HepG2 (cell line): ENCODE data around the gene TVP23A. TPM values are rescaled to one million over a fixed set of nuclear protein-coding genes. Genes with fewer than 3 reads are reported as not detected.

Experiments used
- CBX2 ChIP-seq, 2 experiments: fragments of 200-600 bp in 1 of 2; sonication (generic); formaldehyde crosslinking in 1 of 2; IDR thresholded peaks; 2 replicates each; pipeline versions ENCODE4 v1.7.0 to v1.8.1; 2018 to 2022; ENCODE audit warnings: low read depth in 2 of 2, low read length in 1 of 2, mild to moderate bottlenecking in 1 of 2, missing genetic modification reagents in 1 of 2
- ELF4 ChIP-seq: sonication (generic); formaldehyde crosslinking; IDR thresholded peaks from 2 replicates; pipeline ENCODE4 v1.5.0; 2020; ENCODE audit warnings: missing genetic modification reagents, mild to moderate bottlenecking, moderate library complexity, borderline replicate concordance
- ETV6 ChIP-seq: sonication (generic); formaldehyde crosslinking; conservative IDR thresholded peaks from 2 replicates; pipeline ENCODE4 v1.4.0; 2020; ENCODE audit warnings: missing genetic modification reagents
- FOXK2 ChIP-seq: fragments of 450-650 bp; IDR thresholded peaks from 2 replicates; pipeline ENCODE4 v1.6.1; 2016
- ISX ChIP-seq: sonication (generic); formaldehyde crosslinking; conservative IDR thresholded peaks from 2 replicates; pipeline ENCODE4 v1.5.0; 2020; ENCODE audit warnings: missing genetic modification reagents
- KDM5B ChIP-seq: sonication (generic); formaldehyde crosslinking; IDR thresholded peaks from 2 replicates; pipeline ENCODE4 v1.4.0; 2020; ENCODE audit warnings: missing genetic modification reagents, mild to moderate bottlenecking, borderline replicate concordance
- MIER3 ChIP-seq: IDR thresholded peaks from 2 replicates; pipeline ENCODE4 v1.6.1; 2016; ENCODE audit warnings: missing compliant biosample characterization, borderline replicate concordance
- NFE2L1 ChIP-seq: sonication (generic); formaldehyde crosslinking; IDR thresholded peaks from 2 replicates; pipeline ENCODE4 v1.4.0; 2020; ENCODE audit warnings: missing genetic modification reagents, mild to moderate bottlenecking, borderline replicate concordance
- NRL ChIP-seq: sonication (generic); formaldehyde crosslinking; IDR thresholded peaks from 2 replicates; pipeline ENCODE4 v1.5.0; 2020; ENCODE audit warnings: missing genetic modification reagents, mild to moderate bottlenecking, moderate library complexity, borderline replicate concordance
- PATZ1 ChIP-seq: sonication (generic); formaldehyde crosslinking; IDR thresholded peaks from 2 replicates; pipeline ENCODE4 v1.4.0; 2020; ENCODE audit warnings: missing genetic modification reagents
- PCBP2 ChIP-seq: fragments of 200-400 bp; formaldehyde crosslinking; optimal IDR thresholded peaks from 2 replicates; pipeline ENCODE3; 2018; ENCODE audit warnings: low read length, low read depth; ENCODE audit not compliant: poor library complexity, severe bottlenecking
- POLR2G ChIP-seq: fragments of 200-400 bp; formaldehyde crosslinking; IDR thresholded peaks from 2 replicates; pipeline ENCODE4 v1.6.1; 2018; ENCODE audit warnings: mild to moderate bottlenecking, low read depth, low read length, moderate library complexity
- PRMT3 ChIP-seq: sonication (generic); formaldehyde crosslinking; IDR thresholded peaks from 2 replicates; pipeline ENCODE4 v1.8.1; 2022; ENCODE audit warnings: low read depth, mild to moderate bottlenecking, moderate library complexity, missing genetic modification reagents, borderline replicate concordance
- SIN3A ChIP-seq: IDR thresholded peaks from 2 replicates; pipeline ENCODE4 v1.6.1; 2011; ENCODE audit warnings: low read depth, mild to moderate bottlenecking, control low read depth, low read length, borderline replicate concordance
- SKI ChIP-seq: fragments of 450-650 bp; IDR thresholded peaks from one replicate; pipeline ENCODE4 v1.6.1; 2018; ENCODE audit warnings: mild to moderate bottlenecking; ENCODE audit not compliant: partially characterized antibody
- SKIL ChIP-seq: sonication (generic); formaldehyde crosslinking; IDR thresholded peaks from 2 replicates; pipeline ENCODE4 v1.8.0; 2022; ENCODE audit warnings: missing genetic modification reagents, mild to moderate bottlenecking, moderate library complexity, borderline replicate concordance
- SMARCC2 ChIP-seq: fragments of 450-650 bp; IDR thresholded peaks from 2 replicates; pipeline ENCODE4 v1.6.1; 2017; ENCODE audit warnings: antibody characterized with exemption, mild to moderate bottlenecking
- SNAPC5 ChIP-seq: sonication (generic); formaldehyde crosslinking; IDR thresholded peaks from 2 replicates; pipeline ENCODE4 v1.8.1; 2023; ENCODE audit warnings: mild to moderate bottlenecking, missing genetic modification reagents, borderline replicate concordance
- SUZ12 ChIP-seq: fragments of 150-350 bp; IDR thresholded peaks from 2 replicates; pipeline ENCODE4 v1.6.1; 2014; ENCODE audit warnings: low read depth, low read length
- TSC22D2 ChIP-seq: sonication (generic); formaldehyde crosslinking; IDR thresholded peaks from 2 replicates; pipeline ENCODE4 v1.5.1; 2020; ENCODE audit warnings: missing genetic modification reagents, mild to moderate bottlenecking, borderline replicate concordance
- ZNF124 ChIP-seq: sonication (generic); formaldehyde crosslinking; IDR thresholded peaks from 2 replicates; pipeline ENCODE4 v1.4.0; 2020; ENCODE audit warnings: missing genetic modification reagents
- ZNF468 ChIP-seq: sonication (generic); formaldehyde crosslinking; IDR thresholded peaks from 2 replicates; pipeline ENCODE4 v1.8.0; 2022; ENCODE audit warnings: mild to moderate bottlenecking, moderate library complexity, missing genetic modification reagents
- ZNF556 ChIP-seq: sonication (generic); formaldehyde crosslinking; IDR thresholded peaks from 2 replicates; pipeline ENCODE4 v1.4.0; 2020; ENCODE audit warnings: mild to moderate bottlenecking, missing genetic modification reagents, borderline replicate concordance
- ZNF563 ChIP-seq: sonication (generic); formaldehyde crosslinking; IDR thresholded peaks from 2 replicates; pipeline ENCODE4 v1.8.0; 2022; ENCODE audit warnings: mild to moderate bottlenecking, moderate library complexity, missing genetic modification reagents
- ZNF841 ChIP-seq: sonication (generic); formaldehyde crosslinking; IDR thresholded peaks from 2 replicates; pipeline ENCODE4 v1.8.1; 2023; ENCODE audit warnings: missing genetic modification reagents, borderline replicate concordance
- ZNF891 ChIP-seq: sonication (generic); formaldehyde crosslinking; IDR thresholded peaks from 2 replicates; pipeline ENCODE4 v1.5.0; 2020; ENCODE audit warnings: mild to moderate bottlenecking, missing genetic modification reagents
- polyA plus RNA-seq, 8 experiments: library from polyadenylated mRNA; depleted of rRNA in 3 of 8; stranded (reverse) in 7 of 8; unstranded in 1 of 8; fragments of >200 nt; fragmentation: Illumina TruSeq in 4 of 8; extraction: Trizol in 4 of 8; gene quantifications; 2 replicates each; pipeline versions ENCODE4 v1.2.1 to v1.2.3, GENCODE V29; 2011 to 2016; ENCODE audit warnings: low read depth in 4 of 8, missing spikeins in 1 of 8, mixed read lengths in 1 of 8; ENCODE audit not compliant: insufficient read depth in 1 of 8
- total RNA-seq, 5 experiments: library from RNA; depleted of rRNA; stranded (reverse); fragments of >200 nt; fragmentation: Illumina TruSeq; extraction: Trizol; gene quantifications; 2 replicates each; pipeline ENCODE4 v1.2.3, GENCODE V29; 2016; ENCODE audit warnings: low read depth in 1 of 5

TVP23A gene
- total and polyA plus RNA-seq, 2 of the 13 experiments (the other 11 are each of a cell fraction or from before 2014, with no cell fraction given): not detected

- TF ChIP-seq ISX (no peak), PCBP2 (no peak), CBX2 (IDR thresholded peaks at IDR 0.05; ENCODE audit: low read depth, low read length) (no peak), CBX2 (CRISPR knock-in tag; IDR thresholded peaks at IDR 0.05; ENCODE audit: low read depth) (no peak), SKIL (0 out of 2 replicates have a peak, but pooled peaks have one; percentile 29), POLR2G (no peak), SMARCC2 (no peak), KDM5B (peak; percentile 83; the same call in 1 of the 2 replicates), SKI (peak; percentile 45), PRMT3 (CRISPR knock-in tag) (no peak), ZNF841 (CRISPR knock-in tag) (no peak), ETV6 (CRISPR knock-in tag) (no peak), ZNF124 (peak; percentile 66; the same call in 1 of the 2 replicates), FOXK2 (no peak), ELF4 (CRISPR knock-in tag) (no peak), ZNF563 (CRISPR knock-in tag) (no peak), PATZ1 (CRISPR knock-in tag) (peak; percentile 86), MIER3 (0 out of 2 replicates have a peak, but pooled peaks have one; percentile 34), SNAPC5 (CRISPR knock-in tag) (no peak), ZNF556 (peak; percentile 65; the same call in 1 of the 2 replicates), ZNF468 (CRISPR knock-in tag) (no peak), SIN3A (no peak), NFE2L1 (no peak; the same call in 1 of the 2 replicates), ZNF891 (CRISPR knock-in tag) (no peak), TSC22D2 (CRISPR knock-in tag) (no peak), NRL (CRISPR knock-in tag) (0 out of 2 replicates have a peak, but pooled peaks have one; percentile 66), SUZ12 (no peak)
Measured at GRCh38 chr16:10728003-10728887, 90.3 kb downstream of the TVP23A start (continued).
